Vagina (tissue), 2 donors: ENCODE results near the gene ENOX1. TPM values are rescaled to one million over a fixed set of nuclear protein-coding genes. Genes with fewer than 3 reads are reported as not detected.
"Not testable (repeated sequence)": the region's sequence is repeated elsewhere in the genome, so short reads cannot be mapped to it uniquely, and the experiment has no call there.

Experiments
- DNase-seq, 2 donors: peaks; one replicate each; pipeline ENCODE4 v3.0.0-alpha.2; 2017; ENCODE audit errors: extremely low spot score in 2 of 2
- H3K27ac ChIP-seq: fragments of 200-600 bp; sonication (generic); one replicate; pipeline ENCODE4 v1.5.1; 2019
- H3K27me3 ChIP-seq: fragments of 200-600 bp; sonication (generic); one replicate; pipeline ENCODE4 v1.5.1; 2019
- H3K36me3 ChIP-seq, 2 donors: fragments of 200-600 bp; sonication (generic); one replicate each; pipeline ENCODE4 v1.5.1; 2017 to 2019
- H3K4me1 ChIP-seq: fragments of 200-600 bp; sonication (generic); one replicate; pipeline ENCODE4 v1.5.1; 2019
- H3K4me3 ChIP-seq, 2 donors: fragments of 200-600 bp; sonication (generic); 1 replicate in 1 of 2; 2 replicates in 1 of 2; pipeline ENCODE4 v1.5.1; 2016 to 2019
- H3K9me3 ChIP-seq: fragments of 200-600 bp; sonication (generic); one replicate; pipeline ENCODE4 v1.5.1; 2019
- CTCF ChIP-seq, 3 experiments: fragments of 450-650 bp in 2 of 3; fragments of 200-600 bp in 1 of 3; sonication (generic) in 1 of 3; IDR thresholded peaks; one replicate each; pipeline ENCODE4 v1.5.1; 2017 to 2019; ENCODE audit warnings: antibody characterized with exemption in 3 of 3, mild to moderate bottlenecking in 2 of 3, moderate library complexity in 2 of 3
- POLR2A ChIP-seq, 2 donors: fragments of 450-650 bp; IDR thresholded peaks; one replicate each; pipeline ENCODE4 v1.6.1; 2017; ENCODE audit warnings: antibody characterized with exemption in 2 of 2, mild to moderate bottlenecking in 2 of 2, moderate library complexity in 2 of 2
- POLR2AphosphoS5 ChIP-seq, 2 donors: sonication (generic); formaldehyde crosslinking; IDR thresholded peaks; one replicate each; pipeline ENCODE4 v1.9.0; 2017; ENCODE audit warnings: antibody characterized with exemption in 2 of 2, mild to moderate bottlenecking in 2 of 2, low read depth in 1 of 2; ENCODE audit not compliant: insufficient read depth in 1 of 2
- intact Hi-C: fragments of 100-400 bp; cut with DNase I; formaldehyde crosslinking; loops from one replicate; pipeline ENCODE4 v1.15.1; 2023
- small RNA-seq: library from RNA; depleted of rRNA; stranded (forward); fragments of <200 nt; gene quantifications from one replicate; pipeline ENCODE3, GENCODE V24; 2016
- total RNA-seq: library from RNA; depleted of rRNA; stranded (reverse); fragments of >200 nt; gene quantifications from one replicate; pipeline ENCODE4 v1.2.3, GENCODE V29; 2016

The ENOX1 gene
- total RNA-seq, 1 donor from 2014 or later, result 2.7 TPM

- DNase-seq, result no peak
- TF ChIP-seq POLR2AphosphoS5 (IDR thresholded peaks at IDR 0.05; ENCODE audit: insufficient read depth in 1 of 2, low read depth in 1 of 2), result no peak
- TF ChIP-seq CTCF (IDR thresholded peaks at IDR 0.05), result no peak
- no peak for TF ChIP-seq POLR2A (IDR thresholded peaks at IDR 0.05)
- intact Hi-C loops, result no loop called here
- H3K4me3 ChIP-seq, result no peak overlapping the region
- H3K9me3 ChIP-seq, result no peaks in the 10 kb centered on the region
- no peaks in the 10 kb centered on the region for H3K27me3 ChIP-seq
- H3K4me1 ChIP-seq, result peaks cover 9% of the 10 kb centered on the region
- no peak overlapping the region for H3K27ac ChIP-seq
- H3K36me3 ChIP-seq, result no peaks in the 10 kb centered on the region
Measured at GRCh38 chr13:43171489-43171888, 615.3 kb downstream of the ENOX1 start.

- intact Hi-C loops, result no loop called here
Measured at GRCh38 chr13:43170506-43170905, 616.3 kb downstream of the ENOX1 start.

GRCh38 chr13:43168434-43168833, 618.3 kb downstream of the ENOX1 start:
- H3K36me3 ChIP-seq, H3K4me3 ChIP-seq, intact Hi-C loops, H3K4me1 ChIP-seq, H3K27ac ChIP-seq, DNase-seq, H3K9me3 ChIP-seq, H3K27me3 ChIP-seq: not testable (repeated sequence)

More at GRCh38 chr13:43170506-43170905, 616.3 kb downstream of the ENOX1 start:
- TF ChIP-seq CTCF (IDR thresholded peaks at IDR 0.05) (no peak), POLR2AphosphoS5 (IDR thresholded peaks at IDR 0.05; ENCODE audit: insufficient read depth in 1 of 2, low read depth in 1 of 2) (no peak), POLR2A (IDR thresholded peaks at IDR 0.05) (no peak)
- no peak for DNase-seq
- peaks cover 9% of the 10 kb centered on the region for H3K4me1 ChIP-seq
- H3K9me3 ChIP-seq, result no peaks in the 10 kb centered on the region
- H3K27ac ChIP-seq, result no peak overlapping the region
- H3K36me3 ChIP-seq, result no peaks in the 10 kb centered on the region
- H3K4me3 ChIP-seq, result no peak overlapping the region
- H3K27me3 ChIP-seq, result no peaks in the 10 kb centered on the region

GRCh38 chr13:43167731-43168130, 619.0 kb downstream of the ENOX1 start:
- TF ChIP-seq CTCF (IDR thresholded peaks at IDR 0.05), result no peak
- TF ChIP-seq POLR2A (IDR thresholded peaks at IDR 0.05), result no peak
- TF ChIP-seq POLR2AphosphoS5 (IDR thresholded peaks at IDR 0.05; ENCODE audit: insufficient read depth in 1 of 2, low read depth in 1 of 2), result no peak
- Histone ChIP-seq H3K27ac (peak overlapping the region; percentile 27), H3K4me1 (peaks cover 9% of the 10 kb centered on the region), H3K9me3 (no peaks in the 10 kb centered on the region), H3K27me3 (no peaks in the 10 kb centered on the region), H3K4me3 (no peak overlapping the region), H3K36me3 (no peaks in the 10 kb centered on the region)
- intact Hi-C loops, result no loop called here
- no peak for DNase-seq

GRCh38 chr13:43166644-43167457, 619.9 kb downstream of the ENOX1 start:
- no peaks in the 10 kb centered on the region for H3K9me3 ChIP-seq

More at GRCh38 chr13:43166644-43167457, 619.9 kb downstream of the ENOX1 start:
- DNase-seq, result no peak
- peak overlapping the region; percentile 27 for H3K27ac ChIP-seq
- H3K4me1 ChIP-seq, result peaks cover 9% of the 10 kb centered on the region
- H3K27me3 ChIP-seq, result no peaks in the 10 kb centered on the region
- H3K36me3 ChIP-seq, result no peaks in the 10 kb centered on the region
- intact Hi-C loops, result no loop called here
- H3K4me3 ChIP-seq, result no peak overlapping the region
- TF ChIP-seq CTCF (IDR thresholded peaks at IDR 0.05) (no peak), POLR2A (IDR thresholded peaks at IDR 0.05) (no peak), POLR2AphosphoS5 (IDR thresholded peaks at IDR 0.05; ENCODE audit: insufficient read depth in 1 of 2, low read depth in 1 of 2) (no peak)

Small RNA genes within 50 kb of the gene (small RNA-seq; reads per million reads assigned to genes)
- gene AL162713.1, result not detected

Other genes starting within 250 kb of the ENOX1 start
- 4.9 TPM for gene CCDC122, start 92.8 kb upstream of the ENOX1 start, total RNA-seq
- gene LACC1, start 92.9 kb upstream of the ENOX1 start, total RNA-seq, result 2.9 TPM